ENCODE measurements around the gene EEFSEC.

EEFSEC gene

DNA sequence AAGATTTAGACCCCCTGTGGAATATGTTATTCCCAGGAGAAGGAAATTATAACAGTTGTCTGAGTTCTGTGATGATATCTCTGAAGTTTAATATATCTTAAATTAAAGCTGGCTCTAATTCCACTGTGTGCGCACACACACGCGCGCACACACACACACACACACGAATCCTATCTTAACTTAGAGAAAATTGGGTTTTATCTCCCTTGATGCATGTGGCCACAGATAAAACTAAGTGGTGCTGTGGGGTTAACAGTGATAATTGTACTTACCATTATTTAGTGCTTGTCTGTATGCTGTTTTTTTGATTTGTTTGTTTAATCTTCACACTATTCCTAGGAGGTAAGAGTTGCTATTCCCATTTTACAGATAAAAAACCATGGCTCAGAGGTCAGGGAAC, 7.4 kb downstream of the EEFSEC start:
- H3K36me3 ChIP-seq (ENCODE audit: control insufficient read depth, insufficient read depth, low read length), result no peaks in the 10 kb centered on the region
- no peak overlapping the region for H3K4me3 ChIP-seq (ENCODE audit: low read length)

GRCh38 chr3:128163432-128163831, 10.2 kb downstream of the EEFSEC start:
- Histone ChIP-seq H3K9me3 (ENCODE audit: control insufficient read depth, low read length) (no peaks in the 10 kb centered on the region), H3K4me1 (ENCODE audit: control insufficient read depth, insufficient read depth, low read length) (no peaks in the 10 kb centered on the region), H3K27me3 (ENCODE audit: control insufficient read depth, insufficient read depth, low read length) (no peaks in the 10 kb centered on the region), H3K9ac (ENCODE audit: low read length) (no peak overlapping the region), H3K36me3 (ENCODE audit: control insufficient read depth, insufficient read depth, low read length) (no peaks in the 10 kb centered on the region), H3K4me3 (ENCODE audit: low read length) (no peak overlapping the region)

More for the DNA sequence above, 7.4 kb downstream of the EEFSEC start:
- H3K9me3 ChIP-seq (ENCODE audit: control insufficient read depth, low read length), result no peaks in the 10 kb centered on the region
- no peaks in the 10 kb centered on the region for H3K4me1 ChIP-seq (ENCODE audit: control insufficient read depth, insufficient read depth, low read length)
- H3K27me3 ChIP-seq (ENCODE audit: control insufficient read depth, insufficient read depth, low read length), result no peaks in the 10 kb centered on the region
- H3K9ac ChIP-seq (ENCODE audit: low read length), result no peak overlapping the region

DNA sequence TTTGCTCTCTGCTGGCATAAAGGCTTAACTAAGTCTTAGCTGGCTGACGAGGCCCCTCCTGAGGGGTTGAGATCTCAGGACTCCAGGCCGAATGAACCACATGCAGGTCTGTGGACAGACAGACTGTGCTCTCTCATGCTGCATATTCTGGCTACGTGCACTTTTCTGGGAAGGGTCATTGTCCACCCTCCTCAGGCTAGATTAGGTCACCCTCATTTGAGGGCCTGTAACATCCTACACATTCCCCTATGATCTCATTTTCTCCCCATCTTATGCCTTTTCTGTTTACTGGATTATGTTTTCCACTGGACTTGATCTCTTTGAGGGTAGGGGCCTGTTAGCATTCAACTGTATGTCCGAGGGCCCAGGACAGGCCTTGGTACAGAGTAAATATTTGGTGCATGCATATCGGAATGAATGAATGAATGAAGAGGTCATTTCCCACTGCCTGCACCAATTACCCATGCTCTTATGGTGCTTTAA, 13.7 kb downstream of the EEFSEC start:
- H3K36me3 ChIP-seq (ENCODE audit: control insufficient read depth, insufficient read depth, low read length), result no peaks in the 10 kb centered on the region
- H3K9ac ChIP-seq (ENCODE audit: low read length), result no peak overlapping the region
- H3K4me3 ChIP-seq (ENCODE audit: low read length), result no peak overlapping the region
- H3K9me3 ChIP-seq (ENCODE audit: control insufficient read depth, low read length), result no peaks in the 10 kb centered on the region
- H3K4me1 ChIP-seq (ENCODE audit: control insufficient read depth, insufficient read depth, low read length), result no peaks in the 10 kb centered on the region
- no peaks in the 10 kb centered on the region for H3K27me3 ChIP-seq (ENCODE audit: control insufficient read depth, insufficient read depth, low read length)

DNA sequence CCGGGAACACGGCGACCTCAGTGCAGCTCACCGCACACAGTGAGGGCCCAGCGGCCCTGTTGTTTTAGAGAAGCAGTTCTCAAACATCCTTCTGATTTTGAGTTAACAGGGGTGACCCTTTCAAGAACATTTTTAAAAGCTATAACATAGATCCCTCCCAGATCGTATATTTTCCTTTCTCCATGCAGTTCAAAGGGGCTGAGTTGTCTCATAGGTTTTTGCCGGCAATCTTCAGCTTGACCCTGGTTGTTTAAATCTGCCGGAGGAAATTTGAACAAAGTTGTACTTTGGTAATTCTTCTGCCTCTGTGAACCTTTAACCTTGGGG, 14.3 kb downstream of the EEFSEC start:
- Histone ChIP-seq H3K9ac (ENCODE audit: low read length) (no peak overlapping the region), H3K4me1 (ENCODE audit: control insufficient read depth, insufficient read depth, low read length) (no peaks in the 10 kb centered on the region), H3K4me3 (ENCODE audit: low read length) (no peak overlapping the region), H3K9me3 (ENCODE audit: control insufficient read depth, low read length) (no peaks in the 10 kb centered on the region), H3K36me3 (ENCODE audit: control insufficient read depth, insufficient read depth, low read length) (no peaks in the 10 kb centered on the region), H3K27me3 (ENCODE audit: control insufficient read depth, insufficient read depth, low read length) (no peaks in the 10 kb centered on the region)

- Histone ChIP-seq H3K9ac (ENCODE audit: low read length) (no peak overlapping the region), H3K9me3 (ENCODE audit: control insufficient read depth, low read length) (no peaks in the 10 kb centered on the region), H3K4me1 (ENCODE audit: control insufficient read depth, insufficient read depth, low read length) (no peaks in the 10 kb centered on the region), H3K4me3 (ENCODE audit: low read length) (no peak overlapping the region), H3K27me3 (ENCODE audit: control insufficient read depth, insufficient read depth, low read length) (no peaks in the 10 kb centered on the region), H3K36me3 (ENCODE audit: control insufficient read depth, insufficient read depth, low read length) (no peaks in the 10 kb centered on the region)
Observed at GRCh38 chr3:128167973-128168674, 14.8 kb downstream of the EEFSEC start.

DNA sequence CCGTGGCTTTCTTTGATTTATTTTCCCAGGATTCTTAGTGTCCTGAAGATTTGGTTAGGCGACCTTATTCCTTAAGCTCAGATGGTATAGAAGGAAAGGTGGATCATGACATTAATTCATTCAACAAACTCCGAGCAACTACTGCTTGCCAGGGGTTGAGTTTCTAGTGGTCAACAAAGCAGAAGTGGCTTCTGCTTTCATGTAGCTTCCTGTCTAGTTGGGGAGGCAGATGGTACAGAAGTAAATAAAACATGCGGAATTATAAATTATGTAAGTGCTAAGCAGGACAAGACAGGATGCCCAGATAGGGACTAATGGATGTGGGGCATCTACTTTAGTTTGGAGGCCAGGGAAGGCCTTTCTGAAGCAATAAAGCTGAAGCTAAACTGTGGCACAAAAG, 15.6 kb downstream of the EEFSEC start:
- no peaks in the 10 kb centered on the region for H3K36me3 ChIP-seq (ENCODE audit: control insufficient read depth, insufficient read depth, low read length)
- H3K27me3 ChIP-seq (ENCODE audit: control insufficient read depth, insufficient read depth, low read length), result no peaks in the 10 kb centered on the region
- H3K4me3 ChIP-seq (ENCODE audit: low read length), result no peak overlapping the region
- H3K4me1 ChIP-seq (ENCODE audit: control insufficient read depth, insufficient read depth, low read length), result no peaks in the 10 kb centered on the region
- no peaks in the 10 kb centered on the region for H3K9me3 ChIP-seq (ENCODE audit: control insufficient read depth, low read length)
- no peak overlapping the region for H3K9ac ChIP-seq (ENCODE audit: low read length)

GRCh38 chr3:128170866-128171516, 17.7 kb downstream of the EEFSEC start:
- Histone ChIP-seq H3K4me3 (ENCODE audit: low read length) (no peak overlapping the region), H3K9me3 (ENCODE audit: control insufficient read depth, low read length) (no peaks in the 10 kb centered on the region), H3K4me1 (ENCODE audit: control insufficient read depth, insufficient read depth, low read length) (no peaks in the 10 kb centered on the region), H3K36me3 (ENCODE audit: control insufficient read depth, insufficient read depth, low read length) (no peaks in the 10 kb centered on the region), H3K27me3 (ENCODE audit: control insufficient read depth, insufficient read depth, low read length) (no peaks in the 10 kb centered on the region), H3K9ac (ENCODE audit: low read length) (no peak overlapping the region)

- no peaks in the 10 kb centered on the region for H3K4me1 ChIP-seq (ENCODE audit: control insufficient read depth, insufficient read depth, low read length)
- H3K9me3 ChIP-seq (ENCODE audit: control insufficient read depth, low read length), result no peaks in the 10 kb centered on the region
- no peaks in the 10 kb centered on the region for H3K36me3 ChIP-seq (ENCODE audit: control insufficient read depth, insufficient read depth, low read length)
- H3K4me3 ChIP-seq (ENCODE audit: low read length), result no peak overlapping the region
- H3K27me3 ChIP-seq (ENCODE audit: control insufficient read depth, insufficient read depth, low read length), result no peaks in the 10 kb centered on the region
- H3K9ac ChIP-seq (ENCODE audit: low read length), result no peak overlapping the region
Observed at GRCh38 chr3:128173200-128173599, 19.9 kb downstream of the EEFSEC start.

DNA sequence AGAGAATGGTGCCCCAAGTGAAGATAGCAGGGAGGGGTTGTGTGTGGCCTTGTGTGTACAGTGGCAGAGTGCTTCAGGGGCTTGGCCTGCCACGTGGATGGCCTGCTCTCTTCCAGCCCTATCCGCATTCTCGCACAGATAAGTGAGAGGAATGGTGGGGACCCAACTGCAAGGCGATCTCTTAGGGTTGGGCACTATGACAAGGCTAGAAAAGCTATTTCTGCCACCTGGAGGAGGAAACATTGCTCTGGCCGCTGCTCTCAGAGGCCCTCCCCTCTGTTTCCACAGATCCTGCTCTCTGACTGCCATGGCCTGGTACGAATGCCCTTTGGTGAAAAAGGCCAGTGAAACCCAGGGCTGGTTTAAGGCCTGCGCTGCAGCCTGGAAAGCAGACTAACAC, 20.6 kb downstream of the EEFSEC start:
- Histone ChIP-seq H3K36me3 (ENCODE audit: control insufficient read depth, insufficient read depth, low read length) (no peaks in the 10 kb centered on the region), H3K27me3 (ENCODE audit: control insufficient read depth, insufficient read depth, low read length) (no peaks in the 10 kb centered on the region), H3K9ac (ENCODE audit: low read length) (no peak overlapping the region), H3K4me3 (ENCODE audit: low read length) (no peak overlapping the region), H3K9me3 (ENCODE audit: control insufficient read depth, low read length) (no peaks in the 10 kb centered on the region), H3K4me1 (ENCODE audit: control insufficient read depth, insufficient read depth, low read length) (no peaks in the 10 kb centered on the region)

DNA sequence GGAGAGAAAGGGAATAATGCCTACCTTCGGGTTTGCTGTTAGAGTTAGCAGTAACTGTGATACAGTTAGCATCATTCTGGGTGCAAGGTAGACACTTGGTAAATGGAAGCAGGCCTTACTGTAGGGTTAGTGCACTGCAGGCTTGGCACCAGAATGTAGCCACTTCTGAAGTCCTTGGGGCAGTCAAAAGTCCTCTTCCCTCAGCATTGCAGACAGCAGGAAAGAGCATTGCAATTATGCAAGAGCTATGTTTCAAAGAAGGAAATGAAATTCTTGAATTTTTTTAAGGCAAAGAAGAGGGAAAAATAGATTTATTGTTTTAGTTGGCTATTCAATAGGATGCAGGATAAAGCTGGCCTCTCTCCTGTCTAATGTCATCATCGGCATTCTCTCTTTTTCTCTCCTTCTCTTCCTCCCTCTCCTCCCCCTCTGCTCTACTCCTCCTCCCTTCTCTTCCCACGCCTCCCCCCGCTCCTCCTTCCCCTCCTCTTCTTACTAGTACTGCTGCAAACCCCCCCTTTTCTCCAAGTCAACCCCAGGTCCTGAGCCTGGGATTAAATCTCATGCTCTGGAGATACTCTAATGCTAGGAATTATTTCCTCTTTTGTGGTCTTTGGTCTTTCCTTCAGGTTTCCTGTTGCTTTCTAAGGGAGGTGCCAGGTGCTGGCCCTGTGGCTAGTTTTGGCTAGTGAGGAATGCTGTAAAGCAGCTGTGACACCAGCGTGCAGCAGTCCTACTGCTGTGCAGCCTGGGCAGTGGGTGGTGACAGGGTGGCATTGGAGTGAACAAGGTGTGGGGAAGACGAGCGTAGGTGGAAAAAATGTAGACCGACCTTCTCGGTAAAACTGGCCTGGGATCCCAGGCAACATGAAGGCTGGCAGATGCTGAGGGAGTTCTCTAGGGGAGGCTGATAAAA, 21.7 kb downstream of the EEFSEC start:
- H3K36me3 ChIP-seq (ENCODE audit: control insufficient read depth, insufficient read depth, low read length), result no peaks in the 10 kb centered on the region
- no peaks in the 10 kb centered on the region for H3K27me3 ChIP-seq (ENCODE audit: control insufficient read depth, insufficient read depth, low read length)
- no peaks in the 10 kb centered on the region for H3K4me1 ChIP-seq (ENCODE audit: control insufficient read depth, insufficient read depth, low read length)
- H3K9ac ChIP-seq (ENCODE audit: low read length), result no peak overlapping the region
- no peaks in the 10 kb centered on the region for H3K9me3 ChIP-seq (ENCODE audit: control insufficient read depth, low read length)
- H3K4me3 ChIP-seq (ENCODE audit: low read length), result no peak overlapping the region

- Histone ChIP-seq H3K27me3 (ENCODE audit: control insufficient read depth, insufficient read depth, low read length) (no peaks in the 10 kb centered on the region), H3K4me1 (ENCODE audit: control insufficient read depth, insufficient read depth, low read length) (no peaks in the 10 kb centered on the region), H3K9me3 (ENCODE audit: control insufficient read depth, low read length) (no peaks in the 10 kb centered on the region), H3K9ac (ENCODE audit: low read length) (no peak overlapping the region), H3K36me3 (ENCODE audit: control insufficient read depth, insufficient read depth, low read length) (no peaks in the 10 kb centered on the region), H3K4me3 (ENCODE audit: low read length) (no peak overlapping the region)
Observed at GRCh38 chr3:128175768-128176167, 22.5 kb downstream of the EEFSEC start.

GRCh38 chr3:128176276-128176833, 23.1 kb downstream of the EEFSEC start:
- no peaks in the 10 kb centered on the region for H3K4me1 ChIP-seq (ENCODE audit: control insufficient read depth, insufficient read depth, low read length)
- H3K4me3 ChIP-seq (ENCODE audit: low read length), result no peak overlapping the region
- H3K27me3 ChIP-seq (ENCODE audit: control insufficient read depth, insufficient read depth, low read length), result no peaks in the 10 kb centered on the region
- H3K36me3 ChIP-seq (ENCODE audit: control insufficient read depth, insufficient read depth, low read length), result no peaks in the 10 kb centered on the region
- H3K9me3 ChIP-seq (ENCODE audit: control insufficient read depth, low read length), result no peaks in the 10 kb centered on the region
- no peak overlapping the region for H3K9ac ChIP-seq (ENCODE audit: low read length)

Measured in mucosa of stomach (tissue), 1 donor.